Cardiac muscle cell (in vitro differentiated cells and primary cell): ENCODE data around the gene RETREG2. TPM values are rescaled to one million over a fixed set of nuclear protein-coding genes. Genes with fewer than 3 reads are reported as not detected.

Source experiments
- DNase-seq, 2 donors: peaks; one replicate each; pipeline versions ENCODE4 v3.0.0 to v3.0.0-alpha.2; 2010 to 2017; ENCODE audit warnings: low read depth in 1 of 2, low spot score in 1 of 2
- H3K27ac ChIP-seq: fragments of 200-600 bp; sonication (generic); 2 replicates; pipeline ENCODE4 v1.5.1; 2016
- H3K27me3 ChIP-seq: fragments of 200-600 bp; sonication (generic); 2 replicates; pipeline ENCODE4 v1.6.0; 2016; ENCODE audit warnings: control low read depth
- H3K36me3 ChIP-seq: fragments of 200-600 bp; sonication (generic); 2 replicates; pipeline ENCODE4 v1.5.1; 2016; ENCODE audit warnings: control low read depth
- H3K4me1 ChIP-seq: fragments of 200-600 bp; sonication (generic); 2 replicates; pipeline ENCODE4 v1.8.1; 2017; ENCODE audit warnings: low read depth, mild to moderate bottlenecking, mixed run types
- H3K4me3 ChIP-seq: fragments of 200-600 bp; sonication (generic); 2 replicates; pipeline ENCODE4 v1.5.1; 2016; ENCODE audit warnings: mild to moderate bottlenecking
- H3K9me3 ChIP-seq: fragments of 200-600 bp; sonication (generic); 2 replicates; pipeline ENCODE4 v1.5.1; 2017; ENCODE audit warnings: low read depth, mild to moderate bottlenecking, control low read depth
- CTCF ChIP-seq: IDR thresholded peaks from 2 replicates; pipeline ENCODE4 v1.5.1; 2012; ENCODE audit warnings: low read depth, mild to moderate bottlenecking, low read length
- polyA plus RNA-seq: library from polyadenylated mRNA; unstranded; fragments of >200 nt; fragmentation: Nextera tagmentation; extraction: Ambion mirVana; gene quantifications from 2 replicates; pipeline ENCODE4 v1.2.1, GENCODE V29; 2016
- total RNA-seq: library from RNA; depleted of rRNA; stranded (reverse); fragments of >200 nt; gene quantifications from 2 replicates; pipeline ENCODE4 v1.2.3, GENCODE V29; 2016

The RETREG2 gene
- total and polyA plus RNA-seq, 2 experiments from 2014 or later: 72.0 to 77.6 TPM

- Histone ChIP-seq H3K4me3 (no peak overlapping the region), H3K9me3 (no peaks in the 10 kb centered on the region), H3K27me3 (no peaks in the 10 kb centered on the region), H3K27ac (no peak overlapping the region), H3K36me3 (peaks cover 36% of the 10 kb centered on the region), H3K4me1 (peaks cover 4% of the 10 kb centered on the region)
- DNase-seq: no peak
- TF ChIP-seq CTCF: no peak
Observed at GRCh38 chr2:219183151-219183772, 5.2 kb downstream of the RETREG2 start.

GRCh38 chr2:219184121-219184520 is 6.0 kb downstream of the RETREG2 start:
- Histone ChIP-seq H3K36me3 (peaks cover 36% of the 10 kb centered on the region), H3K4me3 (no peak overlapping the region), H3K9me3 (no peaks in the 10 kb centered on the region), H3K27me3 (no peaks in the 10 kb centered on the region), H3K27ac (no peak overlapping the region), H3K4me1 (peaks cover 2% of the 10 kb centered on the region)
- TF ChIP-seq CTCF: no peak
- no peak for DNase-seq

DNA sequence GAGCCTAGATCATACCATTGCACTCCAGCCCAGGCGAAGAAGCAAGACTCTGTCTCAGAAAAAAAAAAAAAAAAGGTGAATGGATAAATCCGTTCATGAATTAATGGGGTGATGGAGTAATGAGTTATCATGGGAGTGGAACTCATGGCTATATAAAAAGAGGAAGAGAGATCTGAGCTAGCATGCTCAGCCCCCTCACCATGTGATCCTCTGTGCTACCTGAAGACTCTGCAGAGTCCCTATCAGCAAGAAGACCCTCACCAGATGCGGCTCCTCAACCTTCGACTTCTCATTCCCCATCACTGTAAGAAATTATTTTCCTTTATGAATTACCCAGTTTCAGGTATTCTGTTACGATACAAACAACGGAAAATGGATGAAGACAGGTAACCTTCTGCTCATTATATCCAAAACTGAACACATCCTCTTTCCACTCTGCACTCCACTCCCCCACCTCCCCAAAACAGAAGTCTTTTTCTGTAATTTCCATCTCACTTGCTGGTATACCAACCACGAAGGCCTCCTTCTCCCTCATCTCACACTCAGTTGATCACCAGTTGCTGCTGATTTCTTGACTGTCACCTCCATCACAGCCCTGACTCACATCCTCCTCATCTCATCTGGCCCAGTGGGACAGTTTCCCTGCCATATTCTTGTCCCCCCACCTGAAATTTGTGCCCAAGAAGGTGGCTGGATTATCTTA is 8.8 kb downstream of the RETREG2 start:
- no peak for DNase-seq
- Histone ChIP-seq H3K9me3 (no peaks in the 10 kb centered on the region), H3K27me3 (no peaks in the 10 kb centered on the region), H3K4me1 (no peaks in the 10 kb centered on the region), H3K27ac (no peak overlapping the region), H3K4me3 (no peak overlapping the region), H3K36me3 (peaks cover 25% of the 10 kb centered on the region)
- TF ChIP-seq CTCF: no peak

GRCh38 chr2:219197388-219197787 is 19.3 kb downstream of the RETREG2 start:
- Histone ChIP-seq H3K27me3 (no peaks in the 10 kb centered on the region), H3K36me3 (no peaks in the 10 kb centered on the region), H3K27ac (no peak overlapping the region), H3K9me3 (no peaks in the 10 kb centered on the region), H3K4me1 (no peaks in the 10 kb centered on the region), H3K4me3 (no peak overlapping the region)
- TF ChIP-seq CTCF: no peak
- no peak for DNase-seq

DNA sequence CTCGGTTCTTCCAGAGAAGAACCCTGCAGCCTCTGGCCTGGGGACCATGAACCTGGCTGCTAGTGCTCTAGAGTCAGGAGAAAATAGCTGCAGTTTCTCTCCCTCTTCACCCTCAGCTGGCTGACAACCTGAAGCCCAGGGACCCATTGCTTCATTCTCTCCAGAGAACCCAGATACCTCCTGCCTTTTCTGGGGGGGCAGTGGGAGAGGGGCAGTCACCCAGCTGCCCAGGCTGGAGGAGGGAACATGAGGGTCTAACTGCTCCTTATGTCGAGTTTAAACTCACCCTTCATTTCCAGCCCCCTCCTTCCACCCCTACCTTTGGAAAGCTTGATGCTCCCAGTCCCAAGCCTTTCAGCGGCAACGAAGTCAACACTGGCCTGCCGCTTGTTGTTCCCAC is 20.9 kb downstream of the RETREG2 start:
- Histone ChIP-seq H3K27ac (no peak overlapping the region), H3K36me3 (no peaks in the 10 kb centered on the region), H3K4me1 (no peaks in the 10 kb centered on the region), H3K4me3 (no peak overlapping the region), H3K27me3 (no peaks in the 10 kb centered on the region), H3K9me3 (no peaks in the 10 kb centered on the region)
- no peak for TF ChIP-seq CTCF
- no peak for DNase-seq
